Measurements from ENCODE around the gene LMNB1. TPM values are rescaled to one million over a fixed set of nuclear protein-coding genes. Genes with fewer than 3 reads are reported as not detected.
A peak's percentile ranks its signal among the peaks of the same experiment; 100 is the strongest.

LMNB1 gene
- total RNA-seq, 1 experiment from 2014 or later, result 220 TPM

DNA sequence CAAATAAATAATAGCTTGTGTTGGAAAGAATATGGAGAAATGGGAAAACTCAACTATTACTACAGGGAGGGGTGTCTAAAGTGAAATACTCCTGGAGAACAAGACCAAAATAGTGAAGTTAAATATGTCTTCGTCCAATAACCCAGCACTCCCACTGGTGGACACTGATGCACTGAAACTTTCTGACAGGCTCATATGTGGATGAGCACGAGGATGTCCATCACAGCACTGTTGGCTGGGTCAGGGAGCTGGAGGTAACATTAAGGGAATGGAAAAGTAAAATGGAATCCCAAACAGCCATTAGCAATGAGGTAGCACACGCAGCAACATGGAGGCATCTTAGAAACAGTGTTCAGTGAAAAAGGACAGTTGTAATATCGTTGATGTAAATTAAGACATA lies 86.5 kb downstream of the LMNB1 start (continued):
- TF ChIP-seq, protein P1, sequence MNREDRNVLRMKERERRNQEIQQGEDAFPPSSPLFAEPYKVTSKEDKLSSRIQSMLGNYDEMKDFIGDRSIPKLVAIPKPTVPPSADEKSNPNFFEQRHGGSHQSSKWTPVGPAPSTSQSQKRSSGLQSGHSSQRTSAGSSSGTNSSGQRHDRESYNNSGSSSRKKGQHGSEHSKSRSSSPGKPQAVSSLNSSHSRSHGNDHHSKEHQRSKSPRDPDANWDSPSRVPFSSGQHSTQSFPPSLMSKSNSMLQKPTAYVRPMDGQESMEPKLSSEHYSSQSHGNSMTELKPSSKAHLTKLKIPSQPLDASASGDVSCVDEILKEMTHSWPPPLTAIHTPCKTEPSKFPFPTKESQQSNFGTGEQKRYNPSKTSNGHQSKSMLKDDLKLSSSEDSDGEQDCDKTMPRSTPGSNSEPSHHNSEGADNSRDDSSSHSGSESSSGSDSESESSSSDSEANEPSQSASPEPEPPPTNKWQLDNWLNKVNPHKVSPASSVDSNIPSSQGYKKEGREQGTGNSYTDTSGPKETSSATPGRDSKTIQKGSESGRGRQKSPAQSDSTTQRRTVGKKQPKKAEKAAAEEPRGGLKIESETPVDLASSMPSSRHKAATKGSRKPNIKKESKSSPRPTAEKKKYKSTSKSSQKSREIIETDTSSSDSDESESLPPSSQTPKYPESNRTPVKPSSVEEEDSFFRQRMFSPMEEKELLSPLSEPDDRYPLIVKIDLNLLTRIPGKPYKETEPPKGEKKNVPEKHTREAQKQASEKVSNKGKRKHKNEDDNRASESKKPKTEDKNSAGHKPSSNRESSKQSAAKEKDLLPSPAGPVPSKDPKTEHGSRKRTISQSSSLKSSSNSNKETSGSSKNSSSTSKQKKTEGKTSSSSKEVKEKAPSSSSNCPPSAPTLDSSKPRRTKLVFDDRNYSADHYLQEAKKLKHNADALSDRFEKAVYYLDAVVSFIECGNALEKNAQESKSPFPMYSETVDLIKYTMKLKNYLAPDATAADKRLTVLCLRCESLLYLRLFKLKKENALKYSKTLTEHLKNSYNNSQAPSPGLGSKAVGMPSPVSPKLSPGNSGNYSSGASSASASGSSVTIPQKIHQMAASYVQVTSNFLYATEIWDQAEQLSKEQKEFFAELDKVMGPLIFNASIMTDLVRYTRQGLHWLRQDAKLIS (CRISPR knock-in tag; IDR thresholded peaks at IDR 0.05; ENCODE audit: borderline replicate concordance), result no peak
- TF ChIP-seq, protein P2, sequence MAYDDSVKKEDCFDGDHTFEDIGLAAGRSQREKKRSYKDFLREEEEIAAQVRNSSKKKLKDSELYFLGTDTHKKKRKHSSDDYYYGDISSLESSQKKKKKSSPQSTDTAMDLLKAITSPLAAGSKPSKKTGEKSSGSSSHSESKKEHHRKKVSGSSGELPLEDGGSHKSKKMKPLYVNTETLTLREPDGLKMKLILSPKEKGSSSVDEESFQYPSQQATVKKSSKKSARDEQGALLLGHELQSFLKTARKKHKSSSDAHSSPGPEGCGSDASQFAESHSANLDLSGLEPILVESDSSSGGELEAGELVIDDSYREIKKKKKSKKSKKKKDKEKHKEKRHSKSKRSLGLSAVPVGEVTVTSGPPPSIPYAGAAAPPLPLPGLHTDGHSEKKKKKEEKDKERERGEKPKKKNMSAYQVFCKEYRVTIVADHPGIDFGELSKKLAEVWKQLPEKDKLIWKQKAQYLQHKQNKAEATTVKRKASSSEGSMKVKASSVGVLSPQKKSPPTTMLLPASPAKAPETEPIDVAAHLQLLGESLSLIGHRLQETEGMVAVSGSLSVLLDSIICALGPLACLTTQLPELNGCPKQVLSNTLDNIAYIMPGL (CRISPR knock-in tag; IDR thresholded peaks at IDR 0.05), result no peak
- TF ChIP-seq SMAD4 (CRISPR knock-in tag; IDR thresholded peaks at IDR 0.05) (no peak), ZNF138 (CRISPR knock-in tag; conservative IDR thresholded peaks at IDR 0.05) (no peak), NFE2L1 (CRISPR knock-in tag; IDR thresholded peaks at IDR 0.05) (no peak)
- TF ChIP-seq, protein P3, sequence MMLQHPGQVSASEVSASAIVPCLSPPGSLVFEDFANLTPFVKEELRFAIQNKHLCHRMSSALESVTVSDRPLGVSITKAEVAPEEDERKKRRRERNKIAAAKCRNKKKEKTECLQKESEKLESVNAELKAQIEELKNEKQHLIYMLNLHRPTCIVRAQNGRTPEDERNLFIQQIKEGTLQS (CRISPR knock-in tag; conservative IDR thresholded peaks at IDR 0.05), result no peak
- TF ChIP-seq, protein P4, sequence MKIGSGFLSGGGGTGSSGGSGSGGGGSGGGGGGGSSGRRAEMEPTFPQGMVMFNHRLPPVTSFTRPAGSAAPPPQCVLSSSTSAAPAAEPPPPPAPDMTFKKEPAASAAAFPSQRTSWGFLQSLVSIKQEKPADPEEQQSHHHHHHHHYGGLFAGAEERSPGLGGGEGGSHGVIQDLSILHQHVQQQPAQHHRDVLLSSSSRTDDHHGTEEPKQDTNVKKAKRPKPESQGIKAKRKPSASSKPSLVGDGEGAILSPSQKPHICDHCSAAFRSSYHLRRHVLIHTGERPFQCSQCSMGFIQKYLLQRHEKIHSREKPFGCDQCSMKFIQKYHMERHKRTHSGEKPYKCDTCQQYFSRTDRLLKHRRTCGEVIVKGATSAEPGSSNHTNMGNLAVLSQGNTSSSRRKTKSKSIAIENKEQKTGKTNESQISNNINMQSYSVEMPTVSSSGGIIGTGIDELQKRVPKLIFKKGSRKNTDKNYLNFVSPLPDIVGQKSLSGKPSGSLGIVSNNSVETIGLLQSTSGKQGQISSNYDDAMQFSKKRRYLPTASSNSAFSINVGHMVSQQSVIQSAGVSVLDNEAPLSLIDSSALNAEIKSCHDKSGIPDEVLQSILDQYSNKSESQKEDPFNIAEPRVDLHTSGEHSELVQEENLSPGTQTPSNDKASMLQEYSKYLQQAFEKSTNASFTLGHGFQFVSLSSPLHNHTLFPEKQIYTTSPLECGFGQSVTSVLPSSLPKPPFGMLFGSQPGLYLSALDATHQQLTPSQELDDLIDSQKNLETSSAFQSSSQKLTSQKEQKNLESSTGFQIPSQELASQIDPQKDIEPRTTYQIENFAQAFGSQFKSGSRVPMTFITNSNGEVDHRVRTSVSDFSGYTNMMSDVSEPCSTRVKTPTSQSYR (CRISPR knock-in tag; IDR thresholded peaks at IDR 0.05), result no peak

DNA sequence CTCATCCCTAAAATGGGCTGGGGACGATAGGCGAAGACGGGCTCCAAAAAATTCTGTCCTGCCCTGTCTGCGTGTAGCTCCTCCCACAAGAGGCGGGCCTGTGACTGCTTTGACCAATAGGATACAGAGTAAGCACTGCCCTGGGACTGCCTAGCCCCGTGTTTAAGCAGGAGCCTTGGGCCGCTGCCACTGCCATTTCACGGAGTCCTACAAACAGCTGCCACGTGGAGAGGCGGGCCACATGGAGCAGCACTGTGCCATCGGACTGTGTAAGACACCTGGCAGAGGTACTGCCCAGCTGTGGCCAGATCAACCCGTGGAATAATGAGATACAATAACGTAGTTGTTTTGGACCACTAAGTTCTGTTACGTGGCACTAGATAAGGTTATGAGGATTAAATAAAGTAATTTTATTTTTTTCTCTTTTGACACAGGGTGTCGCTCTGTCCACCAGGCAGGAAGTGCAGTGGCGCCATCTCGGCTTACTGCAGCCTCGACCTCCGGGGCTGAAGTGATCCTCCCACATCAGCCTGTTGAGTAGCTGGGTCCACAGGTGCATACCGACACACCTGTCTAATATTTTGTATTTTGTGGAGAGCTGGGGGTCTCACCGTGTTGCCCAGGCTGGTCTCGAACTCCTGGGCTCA lies 87.2 kb downstream of the LMNB1 start:
- DNase-seq (ENCODE audit: low spot score), result peak; percentile 53
- peaks cover 11% of the 10 kb centered on the region for H3K4me1 Mint-ChIP-seq

More for the DNA sequence above, 87.2 kb downstream of the LMNB1 start:
- H3K27me3 Mint-ChIP-seq (ENCODE audit: low read depth), result no peaks in the 10 kb centered on the region
- no peaks in the 10 kb centered on the region for H3K9me3 Mint-ChIP-seq
- CTCF ChIA-PET, result interaction anchor here (0.6 kb wide), 1 partner anchor 140 kb away, joined by 3 read pairs; no protein-coding TSS in a partner anchor
- POLR2A ChIA-PET, result no interaction called here
- TF ChIP-seq, protein P5, sequence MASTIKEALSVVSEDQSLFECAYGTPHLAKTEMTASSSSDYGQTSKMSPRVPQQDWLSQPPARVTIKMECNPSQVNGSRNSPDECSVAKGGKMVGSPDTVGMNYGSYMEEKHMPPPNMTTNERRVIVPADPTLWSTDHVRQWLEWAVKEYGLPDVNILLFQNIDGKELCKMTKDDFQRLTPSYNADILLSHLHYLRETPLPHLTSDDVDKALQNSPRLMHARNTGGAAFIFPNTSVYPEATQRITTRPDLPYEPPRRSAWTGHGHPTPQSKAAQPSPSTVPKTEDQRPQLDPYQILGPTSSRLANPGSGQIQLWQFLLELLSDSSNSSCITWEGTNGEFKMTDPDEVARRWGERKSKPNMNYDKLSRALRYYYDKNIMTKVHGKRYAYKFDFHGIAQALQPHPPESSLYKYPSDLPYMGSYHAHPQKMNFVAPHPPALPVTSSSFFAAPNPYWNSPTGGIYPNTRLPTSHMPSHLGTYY (CRISPR knock-in tag; IDR thresholded peaks at IDR 0.05), result no peak
- TF ChIP-seq, protein P6, sequence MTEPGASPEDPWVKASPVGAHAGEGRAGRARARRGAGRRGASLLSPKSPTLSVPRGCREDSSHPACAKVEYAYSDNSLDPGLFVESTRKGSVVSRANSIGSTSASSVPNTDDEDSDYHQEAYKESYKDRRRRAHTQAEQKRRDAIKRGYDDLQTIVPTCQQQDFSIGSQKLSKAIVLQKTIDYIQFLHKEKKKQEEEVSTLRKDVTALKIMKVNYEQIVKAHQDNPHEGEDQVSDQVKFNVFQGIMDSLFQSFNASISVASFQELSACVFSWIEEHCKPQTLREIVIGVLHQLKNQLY (CRISPR knock-in tag; IDR thresholded peaks at IDR 0.05), result no peak
- TF ChIP-seq CBFB (CRISPR knock-in tag; IDR thresholded peaks at IDR 0.05; ENCODE audit: low read depth), result no peak
- no peak for TF ChIP-seq ATF1 (CRISPR knock-in tag; IDR thresholded peaks at IDR 0.05)
- TF ChIP-seq NR2C2 (CRISPR knock-in tag; IDR thresholded peaks at IDR 0.05), result no peak
- no peak for TF ChIP-seq ELF4 (CRISPR knock-in tag; IDR thresholded peaks at IDR 0.05; ENCODE audit: low read depth)
- TF ChIP-seq, protein P7, sequence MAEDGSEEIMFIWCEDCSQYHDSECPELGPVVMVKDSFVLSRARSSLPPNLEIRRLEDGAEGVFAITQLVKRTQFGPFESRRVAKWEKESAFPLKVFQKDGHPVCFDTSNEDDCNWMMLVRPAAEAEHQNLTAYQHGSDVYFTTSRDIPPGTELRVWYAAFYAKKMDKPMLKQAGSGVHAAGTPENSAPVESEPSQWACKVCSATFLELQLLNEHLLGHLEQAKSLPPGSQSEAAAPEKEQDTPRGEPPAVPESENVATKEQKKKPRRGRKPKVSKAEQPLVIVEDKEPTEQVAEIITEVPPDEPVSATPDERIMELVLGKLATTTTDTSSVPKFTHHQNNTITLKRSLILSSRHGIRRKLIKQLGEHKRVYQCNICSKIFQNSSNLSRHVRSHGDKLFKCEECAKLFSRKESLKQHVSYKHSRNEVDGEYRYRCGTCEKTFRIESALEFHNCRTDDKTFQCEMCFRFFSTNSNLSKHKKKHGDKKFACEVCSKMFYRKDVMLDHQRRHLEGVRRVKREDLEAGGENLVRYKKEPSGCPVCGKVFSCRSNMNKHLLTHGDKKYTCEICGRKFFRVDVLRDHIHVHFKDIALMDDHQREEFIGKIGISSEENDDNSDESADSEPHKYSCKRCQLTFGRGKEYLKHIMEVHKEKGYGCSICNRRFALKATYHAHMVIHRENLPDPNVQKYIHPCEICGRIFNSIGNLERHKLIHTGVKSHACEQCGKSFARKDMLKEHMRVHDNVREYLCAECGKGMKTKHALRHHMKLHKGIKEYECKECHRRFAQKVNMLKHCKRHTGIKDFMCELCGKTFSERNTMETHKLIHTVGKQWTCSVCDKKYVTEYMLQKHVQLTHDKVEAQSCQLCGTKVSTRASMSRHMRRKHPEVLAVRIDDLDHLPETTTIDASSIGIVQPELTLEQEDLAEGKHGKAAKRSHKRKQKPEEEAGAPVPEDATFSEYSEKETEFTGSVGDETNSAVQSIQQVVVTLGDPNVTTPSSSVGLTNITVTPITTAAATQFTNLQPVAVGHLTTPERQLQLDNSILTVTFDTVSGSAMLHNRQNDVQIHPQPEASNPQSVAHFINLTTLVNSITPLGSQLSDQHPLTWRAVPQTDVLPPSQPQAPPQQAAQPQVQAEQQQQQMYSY (CRISPR knock-in tag; IDR thresholded peaks at IDR 0.05), result no peak
- no peak for TF ChIP-seq JUN (CRISPR knock-in tag; IDR thresholded peaks at IDR 0.05)
- TF ChIP-seq, protein P8, sequence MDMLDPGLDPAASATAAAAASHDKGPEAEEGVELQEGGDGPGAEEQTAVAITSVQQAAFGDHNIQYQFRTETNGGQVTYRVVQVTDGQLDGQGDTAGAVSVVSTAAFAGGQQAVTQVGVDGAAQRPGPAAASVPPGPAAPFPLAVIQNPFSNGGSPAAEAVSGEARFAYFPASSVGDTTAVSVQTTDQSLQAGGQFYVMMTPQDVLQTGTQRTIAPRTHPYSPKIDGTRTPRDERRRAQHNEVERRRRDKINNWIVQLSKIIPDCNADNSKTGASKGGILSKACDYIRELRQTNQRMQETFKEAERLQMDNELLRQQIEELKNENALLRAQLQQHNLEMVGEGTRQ (CRISPR knock-in tag; IDR thresholded peaks at IDR 0.05), result no peak
- no peak for TF ChIP-seq ZNF317 (CRISPR knock-in tag; IDR thresholded peaks at IDR 0.05; ENCODE audit: borderline replicate concordance, low read depth)
- no peak for TF ChIP-seq ZNF121 (CRISPR knock-in tag; IDR thresholded peaks at IDR 0.05)
- H3K27ac Mint-ChIP-seq, result no peak overlapping the region
- H3K4me3 Mint-ChIP-seq, result no peak overlapping the region
- no peaks in the 10 kb centered on the region; the same call in 1 of the 2 replicates for H3K36me3 Mint-ChIP-seq
- ATAC-seq, result peak; percentile 93

Measured in WTC11 (cell line).